ENCODE results near the gene UFC1. TPM values are rescaled to one million over a fixed set of nuclear protein-coding genes. Genes with fewer than 3 reads are reported as not detected.

UFC1 gene
- total and polyA plus RNA-seq, 2 of the 13 experiments (the other 11 are each of a cell fraction or from before 2014, with no cell fraction given), result 72.8 to 85.2 TPM

DNA sequence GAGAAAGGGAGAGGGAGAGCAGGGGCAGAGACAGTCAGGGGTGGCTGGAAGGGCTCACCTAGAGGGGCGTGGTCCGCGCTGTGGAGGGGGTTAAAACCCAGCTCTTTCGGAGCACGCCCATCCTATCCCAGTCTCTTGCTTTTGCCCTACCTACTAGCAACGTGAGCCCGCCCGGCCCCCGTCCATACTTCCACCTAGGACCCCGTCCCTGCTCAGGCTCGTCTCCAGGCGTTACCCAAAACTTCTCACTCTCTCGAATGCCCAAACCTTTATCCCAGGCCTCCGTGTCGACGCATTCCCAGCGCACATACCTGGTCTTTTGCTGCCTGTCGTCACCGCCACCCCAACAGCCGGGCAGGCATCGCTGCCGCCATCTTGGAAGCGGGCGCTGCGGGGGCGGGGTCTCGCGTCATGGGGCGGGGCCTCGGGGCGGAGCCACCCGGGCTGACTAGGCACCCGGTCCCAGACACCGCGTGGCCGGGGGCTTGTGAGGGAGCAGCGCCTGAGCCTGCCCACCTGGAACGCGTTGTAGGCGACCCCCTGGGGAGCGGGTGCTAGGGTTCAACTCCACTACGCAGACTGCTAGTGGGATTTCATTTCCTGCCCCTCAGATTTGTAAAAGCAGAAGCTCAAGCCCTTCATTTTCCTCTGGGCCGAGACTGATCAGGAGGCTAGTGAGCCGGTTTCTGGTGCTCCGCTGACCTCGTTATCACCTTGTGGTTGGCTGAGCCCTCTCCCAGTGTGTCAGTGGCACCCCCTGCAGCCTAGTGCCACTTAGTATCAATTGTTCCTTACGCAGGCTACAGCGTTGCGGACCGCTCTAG, 23.5 kb downstream of the UFC1 start, which contains the start of gene B4GALT3 (continued):
- TF ChIP-seq, protein P1, sequence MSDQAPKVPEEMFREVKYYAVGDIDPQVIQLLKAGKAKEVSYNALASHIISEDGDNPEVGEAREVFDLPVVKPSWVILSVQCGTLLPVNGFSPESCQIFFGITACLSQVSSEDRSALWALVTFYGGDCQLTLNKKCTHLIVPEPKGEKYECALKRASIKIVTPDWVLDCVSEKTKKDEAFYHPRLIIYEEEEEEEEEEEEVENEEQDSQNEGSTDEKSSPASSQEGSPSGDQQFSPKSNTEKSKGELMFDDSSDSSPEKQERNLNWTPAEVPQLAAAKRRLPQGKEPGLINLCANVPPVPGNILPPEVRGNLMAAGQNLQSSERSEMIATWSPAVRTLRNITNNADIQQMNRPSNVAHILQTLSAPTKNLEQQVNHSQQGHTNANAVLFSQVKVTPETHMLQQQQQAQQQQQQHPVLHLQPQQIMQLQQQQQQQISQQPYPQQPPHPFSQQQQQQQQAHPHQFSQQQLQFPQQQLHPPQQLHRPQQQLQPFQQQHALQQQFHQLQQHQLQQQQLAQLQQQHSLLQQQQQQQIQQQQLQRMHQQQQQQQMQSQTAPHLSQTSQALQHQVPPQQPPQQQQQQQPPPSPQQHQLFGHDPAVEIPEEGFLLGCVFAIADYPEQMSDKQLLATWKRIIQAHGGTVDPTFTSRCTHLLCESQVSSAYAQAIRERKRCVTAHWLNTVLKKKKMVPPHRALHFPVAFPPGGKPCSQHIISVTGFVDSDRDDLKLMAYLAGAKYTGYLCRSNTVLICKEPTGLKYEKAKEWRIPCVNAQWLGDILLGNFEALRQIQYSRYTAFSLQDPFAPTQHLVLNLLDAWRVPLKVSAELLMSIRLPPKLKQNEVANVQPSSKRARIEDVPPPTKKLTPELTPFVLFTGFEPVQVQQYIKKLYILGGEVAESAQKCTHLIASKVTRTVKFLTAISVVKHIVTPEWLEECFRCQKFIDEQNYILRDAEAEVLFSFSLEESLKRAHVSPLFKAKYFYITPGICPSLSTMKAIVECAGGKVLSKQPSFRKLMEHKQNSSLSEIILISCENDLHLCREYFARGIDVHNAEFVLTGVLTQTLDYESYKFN (CRISPR knock-in tag; conservative IDR thresholded peaks at IDR 0.05), result peak; percentile 38
- TF ChIP-seq XBP1 (CRISPR knock-in tag; IDR thresholded peaks at IDR 0.05) (no peak), ZNF550 (CRISPR knock-in tag; IDR thresholded peaks at IDR 0.05; ENCODE audit: borderline replicate concordance) (0 out of 2 replicates have a peak, but pooled peaks have one; percentile 16), ZBTB1 (CRISPR knock-in tag; IDR thresholded peaks at IDR 0.05; ENCODE audit: borderline replicate concordance) (no peak), ZNF235 (CRISPR knock-in tag; IDR thresholded peaks at IDR 0.05; ENCODE audit: borderline replicate concordance) (peak; percentile 75; the same call in 1 of the 2 replicates), SMARCC2 (IDR thresholded peaks at IDR 0.05) (no peak), KAT2B (IDR thresholded peaks at IDR 0.05; ENCODE audit: borderline replicate concordance, low read depth, low read length) (no peak), ZSCAN20 (CRISPR knock-in tag; IDR thresholded peaks at IDR 0.05; ENCODE audit: borderline replicate concordance) (0 out of 2 replicates have a peak, but pooled peaks have one; percentile 41), ZNF296 (CRISPR knock-in tag; conservative IDR thresholded peaks at IDR 0.05) (peak; percentile 49; the same call in 1 of the 2 replicates), DR1 (CRISPR knock-in tag; IDR thresholded peaks at IDR 0.05) (0 out of 2 replicates have a peak, but pooled peaks have one; percentile 51), NFKBIZ (CRISPR knock-in tag; IDR thresholded peaks at IDR 0.05) (no peak), ZSCAN21 (CRISPR knock-in tag; IDR thresholded peaks at IDR 0.05; ENCODE audit: borderline replicate concordance) (peak; percentile 71; the same call in 1 of the 2 replicates), ZSCAN25 (CRISPR knock-in tag; IDR thresholded peaks at IDR 0.05) (no peak; the same call in 1 of the 2 replicates), ERF (CRISPR knock-in tag; IDR thresholded peaks at IDR 0.05) (peak; percentile 72), SALL2 (CRISPR knock-in tag; IDR thresholded peaks at IDR 0.05) (no peak)
- TF ChIP-seq, protein P2, sequence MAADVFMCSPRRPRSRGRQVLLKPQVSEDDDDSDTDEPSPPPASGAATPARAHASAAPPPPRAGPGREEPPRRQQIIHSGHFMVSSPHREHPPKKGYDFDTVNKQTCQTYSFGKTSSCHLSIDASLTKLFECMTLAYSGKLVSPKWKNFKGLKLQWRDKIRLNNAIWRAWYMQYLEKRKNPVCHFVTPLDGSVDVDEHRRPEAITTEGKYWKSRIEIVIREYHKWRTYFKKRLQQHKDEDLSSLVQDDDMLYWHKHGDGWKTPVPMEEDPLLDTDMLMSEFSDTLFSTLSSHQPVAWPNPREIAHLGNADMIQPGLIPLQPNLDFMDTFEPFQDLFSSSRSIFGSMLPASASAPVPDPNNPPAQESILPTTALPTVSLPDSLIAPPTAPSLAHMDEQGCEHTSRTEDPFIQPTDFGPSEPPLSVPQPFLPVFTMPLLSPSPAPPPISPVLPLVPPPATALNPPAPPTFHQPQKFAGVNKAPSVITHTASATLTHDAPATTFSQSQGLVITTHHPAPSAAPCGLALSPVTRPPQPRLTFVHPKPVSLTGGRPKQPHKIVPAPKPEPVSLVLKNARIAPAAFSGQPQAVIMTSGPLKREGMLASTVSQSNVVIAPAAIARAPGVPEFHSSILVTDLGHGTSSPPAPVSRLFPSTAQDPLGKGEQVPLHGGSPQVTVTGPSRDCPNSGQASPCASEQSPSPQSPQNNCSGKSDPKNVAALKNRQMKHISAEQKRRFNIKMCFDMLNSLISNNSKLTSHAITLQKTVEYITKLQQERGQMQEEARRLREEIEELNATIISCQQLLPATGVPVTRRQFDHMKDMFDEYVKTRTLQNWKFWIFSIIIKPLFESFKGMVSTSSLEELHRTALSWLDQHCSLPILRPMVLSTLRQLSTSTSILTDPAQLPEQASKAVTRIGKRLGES (CRISPR knock-in tag; IDR thresholded peaks at IDR 0.05; ENCODE audit: borderline replicate concordance), result no peak; the same call in 1 of the 2 replicates
- TF ChIP-seq, protein P3, sequence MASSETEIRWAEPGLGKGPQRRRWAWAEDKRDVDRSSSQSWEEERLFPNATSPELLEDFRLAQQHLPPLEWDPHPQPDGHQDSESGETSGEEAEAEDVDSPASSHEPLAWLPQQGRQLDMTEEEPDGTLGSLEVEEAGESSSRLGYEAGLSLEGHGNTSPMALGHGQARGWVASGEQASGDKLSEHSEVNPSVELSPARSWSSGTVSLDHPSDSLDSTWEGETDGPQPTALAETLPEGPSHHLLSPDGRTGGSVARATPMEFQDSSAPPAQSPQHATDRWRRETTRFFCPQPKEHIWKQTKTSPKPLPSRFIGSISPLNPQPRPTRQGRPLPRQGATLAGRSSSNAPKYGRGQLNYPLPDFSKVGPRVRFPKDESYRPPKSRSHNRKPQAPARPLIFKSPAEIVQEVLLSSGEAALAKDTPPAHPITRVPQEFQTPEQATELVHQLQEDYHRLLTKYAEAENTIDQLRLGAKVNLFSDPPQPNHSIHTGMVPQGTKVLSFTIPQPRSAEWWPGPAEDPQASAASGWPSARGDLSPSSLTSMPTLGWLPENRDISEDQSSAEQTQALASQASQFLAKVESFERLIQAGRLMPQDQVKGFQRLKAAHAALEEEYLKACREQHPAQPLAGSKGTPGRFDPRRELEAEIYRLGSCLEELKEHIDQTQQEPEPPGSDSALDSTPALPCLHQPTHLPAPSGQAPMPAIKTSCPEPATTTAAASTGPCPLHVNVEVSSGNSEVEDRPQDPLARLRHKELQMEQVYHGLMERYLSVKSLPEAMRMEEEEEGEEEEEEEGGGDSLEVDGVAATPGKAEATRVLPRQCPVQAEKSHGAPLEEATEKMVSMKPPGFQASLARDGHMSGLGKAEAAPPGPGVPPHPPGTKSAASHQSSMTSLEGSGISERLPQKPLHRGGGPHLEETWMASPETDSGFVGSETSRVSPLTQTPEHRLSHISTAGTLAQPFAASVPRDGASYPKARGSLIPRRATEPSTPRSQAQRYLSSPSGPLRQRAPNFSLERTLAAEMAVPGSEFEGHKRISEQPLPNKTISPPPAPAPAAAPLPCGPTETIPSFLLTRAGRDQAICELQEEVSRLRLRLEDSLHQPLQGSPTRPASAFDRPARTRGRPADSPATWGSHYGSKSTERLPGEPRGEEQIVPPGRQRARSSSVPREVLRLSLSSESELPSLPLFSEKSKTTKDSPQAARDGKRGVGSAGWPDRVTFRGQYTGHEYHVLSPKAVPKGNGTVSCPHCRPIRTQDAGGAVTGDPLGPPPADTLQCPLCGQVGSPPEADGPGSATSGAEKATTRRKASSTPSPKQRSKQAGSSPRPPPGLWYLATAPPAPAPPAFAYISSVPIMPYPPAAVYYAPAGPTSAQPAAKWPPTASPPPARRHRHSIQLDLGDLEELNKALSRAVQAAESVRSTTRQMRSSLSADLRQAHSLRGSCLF (CRISPR knock-in tag; IDR thresholded peaks at IDR 0.05; ENCODE audit: borderline replicate concordance), result no peak

All from HepG2 (cell line).